Uterus (tissue), 2 donors: ENCODE data around the gene PM20D1.

Experiments used
- POLR2A ChIP-seq, 2 donors: fragments of 450-650 bp; IDR thresholded peaks; one replicate each; pipeline ENCODE4 v1.6.1; 2016; ENCODE audit warnings: antibody characterized with exemption in 2 of 2, mild to moderate bottlenecking in 1 of 2, moderate library complexity in 1 of 2
- TF ChIP-seq, protein P1 (sequence below), 4 experiments: fragments of 200-600 bp in 2 of 4; fragments of 450-650 bp in 2 of 4; sonication (generic) in 2 of 4; IDR thresholded peaks; one replicate each; pipeline ENCODE4 v1.5.1; 2016 to 2019; ENCODE audit warnings: antibody characterized with exemption in 4 of 4, mild to moderate bottlenecking in 2 of 4, moderate library complexity in 1 of 4

DNA sequence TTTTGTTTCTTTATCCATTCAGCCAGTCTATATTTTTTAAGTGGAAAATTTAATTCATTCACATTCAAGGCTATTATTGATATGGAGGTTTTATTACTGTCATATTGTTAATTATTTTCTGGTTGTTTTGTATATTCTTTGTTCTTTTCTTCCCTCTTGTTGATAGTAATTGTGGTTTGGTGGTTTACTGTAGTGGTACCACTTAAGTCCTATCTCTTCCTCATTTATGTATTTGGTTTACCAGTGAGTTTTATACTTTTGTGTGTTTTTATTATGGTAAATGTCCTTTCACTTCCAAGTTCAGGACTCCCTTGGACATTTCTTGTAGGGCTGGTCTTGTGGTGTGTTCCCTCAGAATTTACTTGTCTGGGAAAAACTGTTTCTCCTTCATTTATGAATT lies 28.1 kb upstream of the PM20D1 start:
- TF ChIP-seq, protein P1, sequence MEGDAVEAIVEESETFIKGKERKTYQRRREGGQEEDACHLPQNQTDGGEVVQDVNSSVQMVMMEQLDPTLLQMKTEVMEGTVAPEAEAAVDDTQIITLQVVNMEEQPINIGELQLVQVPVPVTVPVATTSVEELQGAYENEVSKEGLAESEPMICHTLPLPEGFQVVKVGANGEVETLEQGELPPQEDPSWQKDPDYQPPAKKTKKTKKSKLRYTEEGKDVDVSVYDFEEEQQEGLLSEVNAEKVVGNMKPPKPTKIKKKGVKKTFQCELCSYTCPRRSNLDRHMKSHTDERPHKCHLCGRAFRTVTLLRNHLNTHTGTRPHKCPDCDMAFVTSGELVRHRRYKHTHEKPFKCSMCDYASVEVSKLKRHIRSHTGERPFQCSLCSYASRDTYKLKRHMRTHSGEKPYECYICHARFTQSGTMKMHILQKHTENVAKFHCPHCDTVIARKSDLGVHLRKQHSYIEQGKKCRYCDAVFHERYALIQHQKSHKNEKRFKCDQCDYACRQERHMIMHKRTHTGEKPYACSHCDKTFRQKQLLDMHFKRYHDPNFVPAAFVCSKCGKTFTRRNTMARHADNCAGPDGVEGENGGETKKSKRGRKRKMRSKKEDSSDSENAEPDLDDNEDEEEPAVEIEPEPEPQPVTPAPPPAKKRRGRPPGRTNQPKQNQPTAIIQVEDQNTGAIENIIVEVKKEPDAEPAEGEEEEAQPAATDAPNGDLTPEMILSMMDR (IDR thresholded peaks at IDR 0.05): no peak
- TF ChIP-seq POLR2A (IDR thresholded peaks at IDR 0.05): no peak
